ENCODE data around the gene XRCC3.

DNA sequence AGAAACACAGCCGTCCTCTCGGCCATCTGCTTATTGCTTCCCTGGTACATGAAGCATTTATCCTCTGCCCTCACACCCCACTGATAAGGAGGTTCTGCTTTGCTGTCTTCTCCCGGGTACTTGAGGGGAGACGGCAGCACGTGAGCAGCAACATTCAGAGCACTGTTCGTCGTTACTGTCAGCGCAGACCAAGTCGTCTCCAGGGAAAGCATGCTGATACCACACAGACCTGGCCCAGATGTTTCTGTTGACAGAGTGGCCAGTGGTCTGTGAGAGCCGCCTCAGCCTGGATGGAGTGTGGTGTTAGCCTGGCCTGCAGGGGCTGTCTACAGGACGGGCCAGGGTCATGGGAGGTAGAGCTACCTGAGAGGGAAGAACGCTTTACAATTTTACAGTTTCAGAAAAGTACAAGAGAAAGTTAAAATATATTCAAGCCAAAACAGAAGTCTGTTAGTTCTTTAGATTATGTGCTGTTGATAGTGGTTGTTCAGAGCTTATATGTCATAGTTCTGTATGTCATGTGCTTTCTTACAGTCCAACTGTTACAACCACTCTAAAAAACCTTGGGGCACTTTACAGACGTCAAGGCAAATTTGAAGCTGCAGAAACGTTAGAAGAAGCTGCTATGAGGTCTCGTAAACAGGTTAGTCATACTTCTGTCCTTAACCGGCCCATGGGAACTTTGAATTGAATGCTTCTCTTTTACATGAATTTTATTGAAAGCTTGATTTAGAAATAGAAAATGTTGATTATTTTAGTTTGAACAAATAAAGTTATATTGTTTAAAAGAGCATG lies 38.2 kb downstream of the XRCC3 start:
- TF ChIP-seq, protein P1, sequence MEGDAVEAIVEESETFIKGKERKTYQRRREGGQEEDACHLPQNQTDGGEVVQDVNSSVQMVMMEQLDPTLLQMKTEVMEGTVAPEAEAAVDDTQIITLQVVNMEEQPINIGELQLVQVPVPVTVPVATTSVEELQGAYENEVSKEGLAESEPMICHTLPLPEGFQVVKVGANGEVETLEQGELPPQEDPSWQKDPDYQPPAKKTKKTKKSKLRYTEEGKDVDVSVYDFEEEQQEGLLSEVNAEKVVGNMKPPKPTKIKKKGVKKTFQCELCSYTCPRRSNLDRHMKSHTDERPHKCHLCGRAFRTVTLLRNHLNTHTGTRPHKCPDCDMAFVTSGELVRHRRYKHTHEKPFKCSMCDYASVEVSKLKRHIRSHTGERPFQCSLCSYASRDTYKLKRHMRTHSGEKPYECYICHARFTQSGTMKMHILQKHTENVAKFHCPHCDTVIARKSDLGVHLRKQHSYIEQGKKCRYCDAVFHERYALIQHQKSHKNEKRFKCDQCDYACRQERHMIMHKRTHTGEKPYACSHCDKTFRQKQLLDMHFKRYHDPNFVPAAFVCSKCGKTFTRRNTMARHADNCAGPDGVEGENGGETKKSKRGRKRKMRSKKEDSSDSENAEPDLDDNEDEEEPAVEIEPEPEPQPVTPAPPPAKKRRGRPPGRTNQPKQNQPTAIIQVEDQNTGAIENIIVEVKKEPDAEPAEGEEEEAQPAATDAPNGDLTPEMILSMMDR (IDR thresholded peaks at IDR 0.05; ENCODE audit: extremely low read depth in 1 of 2, insufficient read depth in 1 of 2, low read depth in 1 of 2, low read length in 2 of 2) = no peak
- TF ChIP-seq POLR2A (IDR thresholded peaks at IDR 0.05; ENCODE audit: low read depth, low read length) = no peak
- TF ChIP-seq, protein P2, sequence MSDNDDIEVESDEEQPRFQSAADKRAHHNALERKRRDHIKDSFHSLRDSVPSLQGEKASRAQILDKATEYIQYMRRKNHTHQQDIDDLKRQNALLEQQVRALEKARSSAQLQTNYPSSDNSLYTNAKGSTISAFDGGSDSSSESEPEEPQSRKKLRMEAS (IDR thresholded peaks at IDR 0.05; ENCODE audit: insufficient read depth, insufficient read length) = no peak
- no peak for TF ChIP-seq FOS (IDR thresholded peaks at IDR 0.05; ENCODE audit: borderline replicate concordance, insufficient read depth, low read length)
- no peak for TF ChIP-seq GATA2 (IDR thresholded peaks at IDR 0.05; ENCODE audit: insufficient read depth, insufficient read length, low read depth, low read length)
- TF ChIP-seq JUN (IDR thresholded peaks at IDR 0.05; ENCODE audit: borderline replicate concordance, insufficient read depth, insufficient read length, low read depth) = no peak

Data from endothelial cell of umbilical vein (primary cell).